Subcutaneous adipose tissue (tissue), 4 donors: ENCODE measurements around the gene MICU1. TPM values are rescaled to one million over a fixed set of nuclear protein-coding genes. Genes with fewer than 3 reads are reported as not detected.

ENCODE experiments used
- total RNA-seq, 4 donors: library from RNA; depleted of rRNA; stranded (reverse); fragments of >200 nt; gene quantifications; one replicate each; pipeline ENCODE4 v1.1.0, GENCODE V29; 2016
- TF ChIP-seq, protein P1 (sequence below): fragments of 450-650 bp; IDR thresholded peaks from one replicate; pipeline ENCODE4 v1.5.1; 2016; ENCODE audit warnings: low read depth, mild to moderate bottlenecking, control low read depth, antibody characterized with exemption, moderate library complexity

The MICU1 gene
- total RNA-seq, 4 donors from 2014 or later: 26.9 to 42.5 (median 34.9) TPM

DNA sequence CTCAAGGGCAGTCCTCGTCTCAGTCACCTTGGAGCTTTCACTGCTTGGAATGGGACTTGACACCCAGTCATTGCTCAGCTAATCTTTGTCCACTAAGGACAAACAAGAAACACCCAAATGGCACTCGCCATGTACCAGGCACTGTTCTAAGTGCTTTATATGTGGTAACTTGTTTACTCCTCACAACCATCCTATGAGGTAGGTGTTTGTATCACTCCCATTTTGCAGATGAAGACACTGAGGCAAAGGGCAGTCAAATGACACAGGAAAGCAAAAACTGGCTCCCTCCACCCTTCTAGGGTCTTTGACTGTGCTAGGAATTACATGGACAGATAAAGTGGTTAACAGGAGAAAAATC is 295.8 kb downstream of the MICU1 start:
- TF ChIP-seq, protein P1, sequence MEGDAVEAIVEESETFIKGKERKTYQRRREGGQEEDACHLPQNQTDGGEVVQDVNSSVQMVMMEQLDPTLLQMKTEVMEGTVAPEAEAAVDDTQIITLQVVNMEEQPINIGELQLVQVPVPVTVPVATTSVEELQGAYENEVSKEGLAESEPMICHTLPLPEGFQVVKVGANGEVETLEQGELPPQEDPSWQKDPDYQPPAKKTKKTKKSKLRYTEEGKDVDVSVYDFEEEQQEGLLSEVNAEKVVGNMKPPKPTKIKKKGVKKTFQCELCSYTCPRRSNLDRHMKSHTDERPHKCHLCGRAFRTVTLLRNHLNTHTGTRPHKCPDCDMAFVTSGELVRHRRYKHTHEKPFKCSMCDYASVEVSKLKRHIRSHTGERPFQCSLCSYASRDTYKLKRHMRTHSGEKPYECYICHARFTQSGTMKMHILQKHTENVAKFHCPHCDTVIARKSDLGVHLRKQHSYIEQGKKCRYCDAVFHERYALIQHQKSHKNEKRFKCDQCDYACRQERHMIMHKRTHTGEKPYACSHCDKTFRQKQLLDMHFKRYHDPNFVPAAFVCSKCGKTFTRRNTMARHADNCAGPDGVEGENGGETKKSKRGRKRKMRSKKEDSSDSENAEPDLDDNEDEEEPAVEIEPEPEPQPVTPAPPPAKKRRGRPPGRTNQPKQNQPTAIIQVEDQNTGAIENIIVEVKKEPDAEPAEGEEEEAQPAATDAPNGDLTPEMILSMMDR: no peak

DNA sequence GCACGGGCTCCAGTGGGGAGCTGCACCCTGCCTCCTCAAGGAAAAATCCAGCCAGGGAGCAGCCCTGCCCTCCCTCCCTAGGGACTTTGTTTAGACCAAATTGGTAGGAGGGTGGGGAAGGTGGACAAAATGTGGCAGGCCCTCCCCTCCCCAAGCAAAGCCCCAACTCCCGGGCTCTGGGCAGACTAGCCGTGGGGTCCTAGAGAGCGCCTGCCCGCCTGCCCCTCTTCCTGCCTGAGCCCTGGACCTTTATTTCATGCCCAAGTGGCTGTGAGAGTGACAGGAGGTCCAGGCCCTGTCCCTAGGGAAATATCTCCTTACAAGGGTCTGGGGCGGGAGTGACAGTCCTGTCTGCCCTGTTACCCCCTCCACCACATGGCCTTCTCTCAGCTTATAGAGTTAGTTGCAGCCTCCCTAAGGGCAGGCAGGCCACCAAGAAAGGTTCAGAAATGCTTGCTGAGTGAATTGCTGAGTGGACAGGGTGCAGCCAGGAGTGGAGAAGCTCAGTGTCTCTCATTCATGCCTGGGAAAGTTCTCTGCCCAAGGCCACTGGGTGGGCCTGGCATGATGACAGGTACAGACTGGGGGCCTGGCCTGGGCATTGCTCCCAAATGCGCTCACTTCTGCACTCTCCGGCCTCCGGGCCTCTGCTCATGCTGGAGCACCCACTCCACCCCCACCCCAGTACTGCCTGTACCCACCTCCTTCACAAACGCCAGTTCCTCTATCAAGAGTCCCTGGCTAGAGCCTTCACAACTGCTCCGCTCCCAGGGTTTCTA is 296.4 kb downstream of the MICU1 start:
- TF ChIP-seq, protein P1: no peak

DNA sequence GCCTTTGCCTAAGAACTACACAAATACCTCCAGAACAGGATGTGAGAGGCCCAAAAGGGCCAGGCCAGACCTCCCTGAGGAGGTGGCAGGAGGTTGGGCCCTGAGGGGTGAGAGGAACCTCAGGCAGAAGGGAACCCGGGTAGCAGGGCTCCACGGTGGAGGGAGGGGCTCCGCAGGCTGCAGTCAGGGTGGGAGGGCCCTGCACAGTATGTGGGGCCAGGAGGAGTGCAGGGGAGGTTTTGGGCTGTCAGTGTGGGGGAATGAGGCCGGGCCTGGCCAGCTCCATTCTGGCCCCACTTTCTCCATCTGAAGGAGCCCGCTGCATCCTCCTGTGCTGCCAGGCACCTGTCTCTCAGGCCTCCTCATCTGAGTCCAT is 297.1 kb downstream of the MICU1 start:
- TF ChIP-seq, protein P1: no peak

DNA sequence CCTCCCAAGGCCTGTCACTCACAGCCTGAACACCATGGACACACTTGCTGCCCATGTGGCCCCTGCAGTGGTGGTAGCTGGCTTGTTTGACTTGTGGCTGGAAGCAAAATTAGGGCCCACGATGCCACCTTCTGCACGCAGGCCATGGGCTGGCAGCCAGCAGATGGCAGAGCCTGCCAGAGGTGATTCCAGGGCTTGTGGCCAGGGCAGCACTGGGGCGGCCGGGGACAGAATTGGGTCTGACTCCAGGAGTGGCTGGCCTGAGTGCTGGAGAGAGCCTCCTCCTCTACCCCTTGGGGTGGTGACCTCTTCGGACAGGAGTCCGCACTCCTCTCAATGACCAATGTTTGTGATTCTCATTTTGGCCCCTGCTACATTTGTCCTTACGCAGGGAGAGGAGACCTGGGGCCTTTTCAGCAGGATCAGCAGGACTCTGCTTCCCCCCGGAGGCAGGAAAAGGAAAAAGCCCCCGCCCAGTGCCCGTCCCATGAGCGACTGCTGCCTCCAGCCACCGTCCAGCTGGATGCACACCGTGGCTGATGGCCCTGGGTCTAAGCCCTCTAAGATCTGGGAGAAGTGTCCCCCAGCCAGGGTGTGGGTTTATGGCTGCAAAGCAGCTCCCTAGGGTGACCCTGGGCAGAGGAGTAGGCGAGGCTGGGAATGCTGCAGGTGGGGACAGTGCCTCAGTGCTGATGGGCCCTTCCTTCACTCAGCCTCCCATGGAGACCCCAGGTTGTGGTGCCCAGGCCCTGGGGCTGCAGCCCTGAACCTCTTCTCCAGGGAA is 297.6 kb downstream of the MICU1 start:
- TF ChIP-seq, protein P1: no peak

DNA sequence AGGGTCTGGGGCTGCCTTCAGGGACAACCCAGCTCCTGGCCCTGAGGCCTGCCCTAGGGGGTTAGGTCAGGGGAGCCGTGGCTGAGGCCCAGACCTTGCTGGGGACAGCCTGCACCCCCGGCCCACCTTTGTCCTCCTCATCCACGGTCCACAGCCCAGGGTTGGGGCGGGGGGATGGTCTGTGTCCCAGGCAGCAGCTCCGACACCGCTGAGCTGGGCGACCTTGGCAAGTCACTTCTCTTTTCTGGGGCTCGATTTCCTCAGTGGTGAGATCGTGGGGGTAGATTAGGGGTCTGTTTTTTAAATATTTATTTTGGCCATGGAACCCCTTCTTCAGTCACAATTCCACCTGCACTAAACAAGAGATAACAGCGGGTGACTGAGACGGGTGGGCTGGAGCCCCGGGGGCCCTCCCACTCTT is 302.1 kb downstream of the MICU1 start:
- TF ChIP-seq, protein P1: no peak

DNA sequence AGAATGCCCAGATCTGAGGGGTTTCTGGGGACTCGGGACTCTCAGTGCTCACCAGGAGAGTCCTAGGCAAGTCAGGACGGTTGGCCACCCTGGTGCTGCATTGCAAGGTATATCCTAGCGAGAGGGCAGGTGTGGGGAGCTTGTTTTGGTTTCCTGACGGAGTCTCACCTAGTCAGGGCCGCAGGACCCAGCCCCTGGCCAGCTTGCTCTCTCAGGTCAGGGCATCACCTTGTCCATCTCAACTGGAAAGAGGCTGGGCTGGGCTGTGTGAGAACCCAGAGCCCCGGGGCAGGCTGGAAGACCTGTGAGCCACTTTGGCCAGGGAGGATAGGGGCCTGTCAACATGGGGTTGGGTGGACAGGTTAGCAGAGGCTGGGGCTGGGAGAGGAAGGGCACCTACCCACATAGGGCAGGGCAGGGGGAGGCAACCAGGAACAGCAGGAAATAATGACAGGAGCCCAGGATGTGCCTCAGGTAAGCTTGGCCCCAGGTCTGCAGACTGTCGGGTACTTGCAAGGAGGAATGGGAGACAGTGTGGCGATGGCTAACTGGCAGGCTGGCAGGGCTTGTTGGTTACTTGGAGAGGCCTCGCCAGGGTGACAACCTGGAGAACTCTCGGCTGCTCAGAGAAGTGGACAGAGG is 302.6 kb downstream of the MICU1 start:
- TF ChIP-seq, protein P1: no peak
